NCI-H1436 (cell line): ENCODE data around the gene RTKN2.
"Not testable (repeated sequence)": the region's sequence is repeated elsewhere in the genome, so short reads cannot be mapped to it uniquely, and the experiment has no call there.

Experiments
- DNase-seq: peaks from one replicate; lab custom pipeline; 2025; lab: John Stamatoyannopoulos, UW

The RTKN2 gene

GRCh38 chr10:62268399-62269114 lies at the start of gene RTKN2:
Gene RTKN2 (minus strand): TSS chr10:62268844. CDS start chr10:62268610, 234 bp downstream.
- DNase-seq = peak; percentile 92

- DNase-seq = no peak
These were observed 48.6 kb upstream of the RTKN2 start for GRCh38 chr10:62317257-62317656.

GRCh38 chr10:62309254-62309653 lies 40.6 kb upstream of the RTKN2 start:
- no peak for DNase-seq

GRCh38 chr10:62308101-62308500 lies 39.5 kb upstream of the RTKN2 start:
- no peak for DNase-seq

GRCh38 chr10:62307635-62308034 lies 39.0 kb upstream of the RTKN2 start:
- DNase-seq = no peak

GRCh38 chr10:62306663-62307062 lies 38.0 kb upstream of the RTKN2 start:
- DNase-seq = no peak

GRCh38 chr10:62305813-62306212 lies 37.2 kb upstream of the RTKN2 start:
- no peak for DNase-seq

GRCh38 chr10:62303922-62304321 lies 35.3 kb upstream of the RTKN2 start:
- DNase-seq = no peak

GRCh38 chr10:62302760-62303159 lies 34.1 kb upstream of the RTKN2 start:
- DNase-seq = no peak

- no peak for DNase-seq
These were observed 29.2 kb upstream of the RTKN2 start for GRCh38 chr10:62297857-62298256.

GRCh38 chr10:62284221-62284620 lies 15.6 kb upstream of the RTKN2 start:
- DNase-seq = no peak

GRCh38 chr10:62281348-62281747 lies 12.7 kb upstream of the RTKN2 start:
- DNase-seq = not testable (repeated sequence)

GRCh38 chr10:62280392-62280791 lies 11.7 kb upstream of the RTKN2 start:
- DNase-seq = not testable (repeated sequence)

- DNase-seq = no peak
These were observed 9.8 kb upstream of the RTKN2 start for GRCh38 chr10:62278441-62278910.

- no peak for DNase-seq
These were observed 9.3 kb upstream of the RTKN2 start for GRCh38 chr10:62277971-62278370.

GRCh38 chr10:62270020-62270419 lies 1.4 kb upstream of the RTKN2 start:
- DNase-seq = peak; percentile 28

GRCh38 chr10:62268027-62268398 lies 631 bp downstream of the RTKN2 start:
- no peak for DNase-seq

- DNase-seq = no peak
These were observed 2.0 kb downstream of the RTKN2 start for GRCh38 chr10:62266611-62267010.

- DNase-seq = no peak
These were observed 2.5 kb downstream of the RTKN2 start for GRCh38 chr10:62266147-62266546.

GRCh38 chr10:62264702-62265436 lies 3.8 kb downstream of the RTKN2 start:
- peak; percentile 17 for DNase-seq

GRCh38 chr10:62264126-62264525 lies 4.5 kb downstream of the RTKN2 start:
- no peak for DNase-seq

- no peak for DNase-seq
These were observed 7.0 kb downstream of the RTKN2 start for GRCh38 chr10:62261666-62262065.

GRCh38 chr10:62259998-62260397 lies 8.6 kb downstream of the RTKN2 start:
- DNase-seq = no peak
